DMS53 treated with DMSO at 0.1 percent for 48 hours (cell line): ENCODE measurements around the gene FHDC1.
A peak's percentile ranks its signal among the peaks of the same experiment; 100 is the strongest.
"Not testable (repeated sequence)": the region's sequence is repeated elsewhere in the genome, so short reads cannot be mapped to it uniquely, and the experiment has no call there.

Source experiments
- DNase-seq: peaks from one replicate; lab custom pipeline; 2025; ENCODE audit not compliant: unreplicated experiment; lab: John Stamatoyannopoulos, UW

The FHDC1 gene

DNA sequence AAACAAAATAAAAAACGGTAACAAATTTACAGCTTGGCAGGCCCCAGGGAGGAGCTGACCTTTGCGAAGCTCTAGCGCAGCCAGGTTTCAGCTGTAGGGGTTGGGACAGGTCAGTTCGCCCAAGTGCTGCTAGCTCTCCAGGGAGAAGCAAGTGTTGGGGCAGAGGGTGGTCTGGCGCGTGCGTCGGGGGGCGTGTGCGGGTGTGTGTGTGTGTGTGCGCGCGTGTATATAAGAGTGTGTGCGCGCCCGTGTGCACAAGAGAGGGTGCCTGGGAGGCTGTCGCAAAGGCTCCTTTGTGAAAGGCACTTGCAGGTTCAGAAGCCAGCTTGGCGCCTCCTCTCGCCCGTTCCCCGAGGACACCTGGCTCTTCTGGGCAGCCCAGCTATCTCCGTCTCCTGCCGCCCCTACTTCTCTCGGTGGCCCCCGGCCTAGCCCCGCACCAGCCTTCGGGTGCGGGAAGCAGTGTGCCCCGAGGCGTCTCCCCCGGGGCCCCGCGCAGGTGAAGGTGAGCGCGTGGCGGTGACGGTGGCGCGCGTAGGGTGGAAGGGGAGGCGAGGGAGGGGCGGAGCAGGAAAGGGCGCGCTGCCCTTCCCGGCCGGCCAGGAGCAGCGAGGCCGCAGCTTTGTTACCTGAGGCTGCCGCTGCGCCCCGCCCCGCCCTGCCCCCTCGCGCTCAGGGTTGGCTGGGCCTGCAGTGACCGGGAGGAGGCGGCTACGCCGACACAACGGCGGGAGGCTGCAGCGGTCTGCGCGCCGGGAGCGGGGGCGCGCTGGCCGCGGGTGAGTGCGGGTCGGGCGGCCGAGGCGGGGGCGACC is at the start of gene FHDC1:
FHDC1 (plus strand) TSS at position 693 of the 815 bp plus-strand sequence. CDS start 6,735 bp downstream, outside the sequence.
- DNase-seq = peak; percentile 67

- no peak for DNase-seq
These were observed 48.1 kb upstream of the FHDC1 start for GRCh38 chr4:152887981-152888380.

DNA sequence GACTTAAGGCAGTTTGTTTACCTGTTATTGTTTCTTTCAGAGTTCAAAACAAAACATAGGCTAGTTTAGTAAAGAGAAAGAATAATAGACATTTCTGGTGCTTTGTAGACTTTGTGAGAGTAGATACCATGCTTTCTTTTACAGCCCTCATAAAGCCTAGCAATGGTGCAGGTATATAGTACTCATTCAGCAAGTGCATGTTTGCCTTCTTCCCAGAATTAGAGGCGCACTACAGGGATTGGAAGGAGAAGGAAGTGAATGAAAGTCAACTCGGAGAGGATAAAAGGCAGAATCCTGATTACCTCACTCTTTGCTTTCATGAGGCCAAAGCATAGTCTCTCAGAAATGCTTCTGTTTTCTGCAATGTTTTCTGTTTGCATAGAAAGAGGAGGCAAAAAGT is 43.1 kb upstream of the FHDC1 start:
- no peak for DNase-seq

DNA sequence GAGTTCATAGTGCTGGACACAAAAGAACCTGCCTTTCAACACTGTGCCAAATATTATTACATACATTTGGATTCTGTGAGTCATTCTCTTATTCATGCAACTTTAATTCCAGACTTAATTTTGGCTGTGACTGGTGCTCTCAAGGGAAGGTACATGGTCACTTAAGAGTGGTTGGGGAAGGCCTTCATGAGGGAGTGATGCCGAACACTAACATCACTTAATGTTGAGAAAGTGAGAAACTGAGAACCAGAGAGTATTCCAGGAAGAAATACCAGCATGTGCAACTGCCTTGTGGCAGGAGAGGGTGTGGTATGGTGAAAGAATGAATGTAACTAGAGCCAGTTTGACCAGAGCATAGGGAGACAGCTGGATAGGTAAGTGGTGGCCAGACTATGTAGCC is 41.5 kb upstream of the FHDC1 start:
- no peak for DNase-seq

- DNase-seq = no peak
These were observed 39.3 kb upstream of the FHDC1 start for GRCh38 chr4:152896811-152897210.

- not testable (repeated sequence) for DNase-seq
These were observed 38.0 kb upstream of the FHDC1 start for GRCh38 chr4:152898133-152898532.

GRCh38 chr4:152898606-152899005 is 37.5 kb upstream of the FHDC1 start:
- no peak for DNase-seq

- DNase-seq = no peak
These were observed 35.7 kb upstream of the FHDC1 start for GRCh38 chr4:152900395-152900794.

DNA sequence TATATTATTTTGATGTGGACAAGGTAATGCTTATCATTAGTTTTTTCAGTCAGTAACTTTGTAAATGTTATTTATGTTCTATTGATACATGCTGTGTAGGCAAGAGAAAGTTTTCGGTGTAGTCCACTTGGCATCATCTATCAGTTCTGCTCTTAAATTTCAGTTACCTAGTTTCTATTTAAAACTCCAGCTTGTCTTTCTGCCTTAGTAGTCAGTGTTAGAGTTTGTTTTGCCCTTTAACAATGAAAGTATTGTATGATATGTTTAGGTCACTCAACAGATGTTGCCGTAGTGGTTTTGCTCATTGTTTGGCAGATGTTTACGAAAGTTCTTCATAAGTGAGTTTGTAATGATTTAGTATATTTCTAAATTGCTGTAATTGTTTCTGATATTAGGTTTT is 34.9 kb upstream of the FHDC1 start:
- no peak for DNase-seq

- no peak for DNase-seq
These were observed 32.5 kb upstream of the FHDC1 start for GRCh38 chr4:152903658-152904057.

DNA sequence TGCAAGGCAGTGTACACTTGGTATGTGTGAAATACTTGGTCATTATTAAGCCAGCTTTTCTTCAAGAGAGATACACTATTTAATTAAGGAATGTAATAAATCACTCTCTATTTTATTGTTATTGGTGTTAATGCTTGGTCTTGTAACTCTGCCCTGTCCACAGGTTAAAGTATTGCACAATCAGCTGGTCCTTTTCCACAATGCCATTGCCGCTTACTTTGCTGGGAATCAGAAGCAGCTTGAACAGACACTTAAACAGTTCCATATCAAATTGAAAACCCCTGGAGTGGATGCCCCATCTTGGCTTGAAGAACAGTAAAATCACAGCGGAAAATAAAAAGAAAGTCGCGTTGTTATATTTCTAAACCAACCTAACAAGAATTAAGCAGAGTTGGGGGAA is 26.2 kb upstream of the FHDC1 start:
- DNase-seq = no peak

DNA sequence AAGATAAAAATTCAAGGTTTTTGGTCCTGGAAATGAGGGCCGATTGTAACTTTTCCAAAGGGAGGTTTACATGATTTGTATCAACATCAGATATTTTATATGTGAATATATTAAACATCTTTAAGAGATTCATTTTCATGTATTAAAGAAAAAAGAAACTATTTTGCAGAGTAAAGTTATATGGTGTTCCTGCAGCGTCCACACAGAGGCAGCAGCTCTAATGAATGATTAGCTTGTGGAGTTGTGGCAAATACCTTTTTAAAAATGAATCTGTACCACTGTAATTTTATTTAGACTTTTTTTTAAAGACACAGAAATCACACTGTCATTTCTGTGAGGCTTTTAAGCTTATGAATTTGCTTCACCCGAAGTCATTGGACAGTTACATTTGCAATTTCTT is 25.6 kb upstream of the FHDC1 start:
- DNase-seq = no peak

GRCh38 chr4:152917543-152918395 is 18.4 kb upstream of the FHDC1 start:
- DNase-seq = peak; percentile 83

GRCh38 chr4:152919826-152920225 is 16.3 kb upstream of the FHDC1 start:
- no peak for DNase-seq

DNA sequence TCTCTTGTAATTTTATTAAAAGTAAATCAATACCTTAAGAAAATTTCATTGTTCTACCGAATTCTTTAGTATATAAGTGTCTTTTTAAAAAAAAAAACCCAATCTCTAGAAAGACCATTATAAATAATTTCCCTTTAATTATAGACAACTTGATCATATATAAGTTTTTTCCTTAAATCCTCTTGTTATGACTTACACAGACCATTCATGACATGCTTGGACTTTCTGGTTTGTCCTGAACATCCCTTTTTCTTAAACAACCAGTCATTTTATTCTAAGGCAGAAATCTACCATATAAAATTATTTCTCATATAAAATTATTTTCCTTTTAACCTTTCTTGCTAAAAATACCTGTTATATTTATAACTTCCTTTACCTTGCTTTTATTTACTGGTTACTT is 15.4 kb upstream of the FHDC1 start:
- DNase-seq = no peak

GRCh38 chr4:152921284-152921683 is 14.8 kb upstream of the FHDC1 start:
- no peak for DNase-seq

- DNase-seq = no peak
These were observed 10.3 kb upstream of the FHDC1 start for GRCh38 chr4:152925851-152926250.

- DNase-seq = no peak
These were observed 9.2 kb upstream of the FHDC1 start for GRCh38 chr4:152926959-152927358.

DNA sequence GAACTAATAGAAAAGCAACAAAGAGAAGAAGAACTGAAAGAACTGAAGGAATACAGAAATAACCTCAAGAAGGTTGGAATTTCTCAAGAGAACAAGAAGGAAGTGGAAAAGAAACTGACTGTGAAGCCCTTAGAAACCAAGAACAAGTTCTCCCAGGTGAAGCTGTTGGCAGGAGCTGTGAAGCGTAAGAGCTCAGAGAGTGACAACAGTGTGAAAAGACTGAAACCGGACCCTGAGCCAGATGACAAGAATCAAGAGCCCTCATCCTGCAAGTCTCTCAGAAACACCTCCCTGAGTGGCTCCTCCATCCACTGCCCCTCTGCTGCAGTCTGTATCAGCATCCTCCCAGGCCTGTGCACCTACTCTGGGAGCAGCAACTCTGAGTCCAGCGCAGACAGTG is 8.4 kb upstream of the FHDC1 start:
- DNase-seq = no peak

DNA sequence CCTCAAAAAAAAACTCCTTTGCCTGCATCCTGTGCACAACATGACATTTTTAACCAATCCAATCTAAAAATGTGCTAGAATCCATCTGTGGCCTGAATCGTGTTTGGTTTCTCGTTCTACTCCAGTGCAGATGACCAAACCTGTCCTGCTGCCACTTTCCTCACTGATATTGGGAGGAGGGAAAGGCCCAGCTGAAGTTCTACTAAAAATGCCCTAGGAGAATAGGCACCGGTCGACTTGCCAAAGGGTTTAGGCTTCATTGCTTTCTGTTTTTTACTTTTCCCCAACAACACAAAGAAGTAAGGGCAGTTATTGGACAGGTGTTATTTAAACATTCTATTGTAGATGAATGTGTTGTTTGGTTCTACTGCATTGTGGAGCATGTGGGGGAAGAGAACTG is 7.8 kb upstream of the FHDC1 start:
- DNase-seq = no peak

- DNase-seq = no peak
These were observed 6.2 kb upstream of the FHDC1 start for GRCh38 chr4:152929888-152930287.

DNA sequence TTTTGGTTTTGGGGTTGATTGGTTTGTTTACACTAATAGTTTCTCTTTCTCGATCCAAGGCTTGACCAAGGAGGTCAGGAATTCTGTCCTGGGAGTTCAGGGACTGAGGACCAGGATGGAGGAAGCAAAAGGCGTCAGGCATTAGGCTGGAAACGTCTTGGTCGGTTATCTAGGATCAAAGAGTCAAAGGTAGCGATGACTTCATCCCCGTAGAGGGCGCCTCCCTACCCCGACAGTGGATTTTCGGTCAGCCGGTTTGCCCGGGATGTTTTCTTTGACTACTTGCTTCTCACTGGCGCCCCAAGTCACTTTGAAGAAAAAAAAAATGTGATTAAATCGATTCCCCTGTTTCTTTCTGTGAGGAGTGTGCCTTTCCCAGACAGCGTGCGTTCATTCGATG is 980 bp upstream of the FHDC1 start:
- DNase-seq = no peak
